B cell (primary cell): ENCODE measurements around the gene TIMM8B. TPM values are rescaled to one million over a fixed set of nuclear protein-coding genes. Genes with fewer than 3 reads are reported as not detected.
"Not testable (repeated sequence)": the region's sequence is repeated elsewhere in the genome, so short reads cannot be mapped to it uniquely, and the experiment has no call there.

Experiments used
- ATAC-seq: fragments of 200-7000 bp; cut with Tn5 transposase; one replicate; pipeline ENCODE4 v1.10.0; 2021; ENCODE audit warnings: low read depth, mild to moderate bottlenecking, moderate number of reproducible peaks, moderate library complexity
- CTCF ChIA-PET: fragments of 350-600 bp; sonication (Branson Sonifier 250); formaldehyde crosslinking; loops from one replicate; lab custom pipeline; 2021; ENCODE audit warnings: antibody characterized with exemption, inconsistent platforms; lab: Charles Lee
- POLR2A ChIA-PET: fragments of 350-600 bp; sonication (Branson Sonifier 250); formaldehyde crosslinking; loops from one replicate; lab custom pipeline; 2021; ENCODE audit warnings: antibody characterized with exemption; lab: Charles Lee
- DNase-seq: peaks from one replicate; pipeline ENCODE4 v3.0.0; 2013
- H2AFZ ChIP-seq: 2 replicates; pipeline ENCODE4 v1.6.1; 2012; ENCODE audit warnings: mild to moderate bottlenecking, low read depth, low read length; ENCODE audit not compliant: insufficient read depth, poor library complexity, severe bottlenecking
- H3K27ac ChIP-seq, 2 donors: 1 replicate in 1 of 2; 2 replicates in 1 of 2; pipeline ENCODE4 v1.5.1; 2012 to 2013; ENCODE audit warnings: low read length in 2 of 2, mild to moderate bottlenecking in 2 of 2, moderate library complexity in 1 of 2
- H3K27me3 ChIP-seq, 4 experiments: fragments of 200-600 bp in 1 of 4; sonication (generic) in 1 of 4; replicated peaks in 1 of 4; 1 replicate in 2 of 4; 2 replicates in 2 of 4; pipeline versions ENCODE4 v1.6.1 to v1.7.0; 2013 to 2016; ENCODE audit warnings: low read length in 3 of 4, mild to moderate bottlenecking in 2 of 4, mixed read lengths in 1 of 4, moderate library complexity in 1 of 4; ENCODE audit not compliant: insufficient read depth in 4 of 4, control insufficient read depth in 3 of 4; ENCODE audit errors: control extremely low read depth in 1 of 4
- H3K36me3 ChIP-seq, 2 experiments: replicated peaks in 1 of 2; 1 replicate in 1 of 2; 2 replicates in 1 of 2; pipeline versions ENCODE4 v1.6.1 to v1.7.1; 2013; ENCODE audit warnings: low read length in 1 of 2; ENCODE audit not compliant: insufficient read depth in 2 of 2, control insufficient read depth in 1 of 2; ENCODE audit errors: control extremely low read depth in 1 of 2, extremely low read depth in 1 of 2
- H3K4me1 ChIP-seq, 2 donors: fragments of 200-600 bp in 1 of 2; sonication (generic) in 1 of 2; 1 replicate in 1 of 2; 2 replicates in 1 of 2; pipeline versions ENCODE4 v1.5.1 to v1.6.1; 2013 to 2017; ENCODE audit warnings: low read length in 2 of 2; ENCODE audit not compliant: control insufficient read depth in 2 of 2, insufficient read depth in 2 of 2
- H3K4me2 ChIP-seq: replicated peaks from 2 replicates; pipeline ENCODE3; 2012; ENCODE audit warnings: mild to moderate bottlenecking, low read depth, low read length; ENCODE audit not compliant: poor library complexity, severe bottlenecking
- H3K4me3 ChIP-seq, 5 experiments: fragments of 200-600 bp in 1 of 5; sonication (generic) in 1 of 5; 1 replicate in 3 of 5; 2 replicates in 2 of 5; pipeline versions ENCODE4 v1.5.1 to v1.7.0; 2011 to 2016; ENCODE audit warnings: low read length in 4 of 5, mild to moderate bottlenecking in 4 of 5, low read depth in 2 of 5, control low read depth in 1 of 5, moderate library complexity in 1 of 5; ENCODE audit not compliant: insufficient read depth in 1 of 5; ENCODE audit errors: control extremely low read depth in 1 of 5, extremely low read depth in 1 of 5
- H3K79me2 ChIP-seq: fragments of 200-600 bp; sonication (generic); one replicate; pipeline ENCODE4 v1.6.0; 2016; ENCODE audit warnings: low read length; ENCODE audit not compliant: control insufficient read depth, insufficient read depth
- H3K9ac ChIP-seq: fragments of 200-600 bp; sonication (generic); 2 replicates; pipeline ENCODE4 v1.6.1; 2017; ENCODE audit warnings: mild to moderate bottlenecking, low read length, moderate library complexity
- H3K9me3 ChIP-seq, 3 donors: one replicate each; pipeline versions ENCODE4 v1.6.1 to v1.7.1; 2013; ENCODE audit warnings: low read length in 2 of 3; ENCODE audit not compliant: control insufficient read depth in 2 of 3, insufficient read depth in 1 of 3; ENCODE audit errors: control extremely low read depth in 1 of 3
- H4K20me1 ChIP-seq: 2 replicates; pipeline ENCODE4 v1.6.0; 2012; ENCODE audit warnings: mild to moderate bottlenecking, low read length; ENCODE audit not compliant: insufficient read depth, control insufficient read depth, poor library complexity, severe bottlenecking
- H3K27ac Mint-ChIP-seq: one replicate; pipeline ENCODE4 v1.8.0; 2021; ENCODE audit warnings: mixed read lengths
- H3K27me3 Mint-ChIP-seq: one replicate; pipeline ENCODE4 v1.8.0; 2021; ENCODE audit warnings: mixed read lengths
- H3K4me1 Mint-ChIP-seq: one replicate; pipeline ENCODE4 v1.8.0; 2021; ENCODE audit warnings: mixed read lengths
- H3K4me3 Mint-ChIP-seq: one replicate; pipeline ENCODE4 v1.8.0; 2021; ENCODE audit warnings: mixed read lengths
- H3K9me3 Mint-ChIP-seq: one replicate; pipeline ENCODE4 v1.8.0; 2022; ENCODE audit warnings: mixed read lengths; ENCODE audit not compliant: insufficient read depth
- WGBS: methylation state at CpG from one replicate; pipeline ENCODE4 v1.1.5; 2013; ENCODE audit warnings: missing lambda C conversion rate; ENCODE audit not compliant: insufficient coverage; 5-methylcytosine and 5-hydroxymethylcytosine counted together
- intact Hi-C: fragments of 100-400 bp; cut with micrococcal nuclease; formaldehyde crosslinking; loops from one replicate; pipeline ENCODE4 v1.10.0; 2022
- polyA plus RNA-seq: library from polyadenylated mRNA; depleted of rRNA; stranded (reverse); fragments of >200 nt; gene quantifications from 2 replicates; pipeline ENCODE4 v1.2.3, GENCODE V29; 2012
- total RNA-seq, 2 donors: library from RNA; stranded (reverse); fragments of 120-200 nt in 1 of 2; gene quantifications; 1 replicate in 1 of 2; 2 replicates in 1 of 2; pipeline versions ENCODE4 v1.2.3 to v1.2.4, GENCODE V29; 2013 to 2022

Gene TIMM8B
- total and polyA plus RNA-seq, 2 donors (not counting 1 experiment from before 2014, with no cell fraction given), result 12.0 to 25.5 TPM

DNA sequence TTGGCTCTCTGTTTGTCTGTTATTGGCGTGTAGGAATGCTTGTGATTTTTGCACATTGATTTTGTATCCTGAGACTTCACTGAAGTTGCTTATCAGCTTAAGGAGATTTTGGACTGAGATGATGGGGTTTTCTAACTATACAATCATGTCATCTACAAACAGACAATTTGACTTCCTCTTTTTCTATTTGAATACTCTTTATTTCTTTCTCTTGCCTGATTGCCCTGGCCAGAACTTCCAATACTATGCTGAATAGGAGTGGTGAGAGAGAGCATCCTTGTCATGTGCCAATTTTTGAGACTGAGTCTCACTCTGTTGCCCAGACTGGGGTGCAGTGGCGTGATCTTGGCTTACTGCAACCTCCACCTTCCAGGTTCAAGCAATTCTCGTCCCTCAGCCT lies 38.3 kb downstream of the TIMM8B start:
- DNase-seq, H3K9ac ChIP-seq, H3K4me3 ChIP-seq, intact Hi-C loops, H3K27me3 ChIP-seq, H4K20me1 ChIP-seq, H2AFZ ChIP-seq, H3K9me3 ChIP-seq, H3K9me3 Mint-ChIP-seq, H3K27me3 Mint-ChIP-seq: not testable (repeated sequence)
- H3K36me3 ChIP-seq, result peaks cover 1 to 31% of the 10 kb centered on the region in 2 experiments
- ATAC-seq, result peak; percentile 31
- Mint-ChIP-seq H3K27ac (peak overlapping the region; percentile 80), H3K4me1 (peaks cover 48% of the 10 kb centered on the region), H3K4me3 (peak overlapping the region; percentile 52)
- WGBS, result no CpG with 5 or more reads among the region's 3 CpGs
- ChIA-PET CTCF (interaction anchor here (1.3 kb wide), 1 partner anchor 11 kb away, joined by 3 read pairs; no protein-coding TSS in a partner anchor), POLR2A (interaction anchor here (0.7 kb wide), 1 partner anchor 290 kb away, joined by 10 read pairs; no protein-coding TSS in a partner anchor)
- H3K27ac ChIP-seq, result peak overlapping the region; percentile 43 to 70
- peaks cover 39 to 40% of the 10 kb centered on the region in 2 donors for H3K4me1 ChIP-seq
- peaks cover 12% of the 10 kb centered on the region for H3K79me2 ChIP-seq
- H3K4me2 ChIP-seq, result peak overlapping the region; percentile 43

DNA sequence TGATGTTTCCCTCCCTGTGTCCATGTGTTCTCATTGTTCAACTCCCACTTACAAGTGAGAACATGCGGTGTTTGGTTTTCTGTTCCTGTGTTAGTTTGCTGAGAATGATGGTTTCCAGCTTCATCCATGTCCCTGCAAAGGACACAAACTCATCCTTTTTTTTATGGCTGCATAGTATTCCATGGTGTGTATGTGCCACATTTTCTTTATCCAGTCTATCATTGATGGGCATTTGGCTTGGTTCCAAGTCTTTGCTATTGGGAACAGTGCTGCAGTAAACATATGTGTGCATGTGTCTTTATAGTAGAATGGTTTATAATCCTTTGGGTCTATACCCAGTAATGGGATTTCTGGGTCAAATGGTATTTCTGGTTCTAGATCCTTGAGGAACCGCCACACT lies 39.9 kb downstream of the TIMM8B start:
- POLR2A ChIA-PET, H3K9me3 Mint-ChIP-seq, CTCF ChIA-PET, H3K27me3 Mint-ChIP-seq, H3K4me3 Mint-ChIP-seq, H3K4me2 ChIP-seq, H3K4me3 ChIP-seq, H2AFZ ChIP-seq, ATAC-seq, H3K9ac ChIP-seq, H3K27ac ChIP-seq, H3K27me3 ChIP-seq, H4K20me1 ChIP-seq, H3K27ac Mint-ChIP-seq, H3K9me3 ChIP-seq, intact Hi-C loops, DNase-seq: not testable (repeated sequence)
- no CpG with 5 or more reads among the region's 2 CpGs for WGBS
- Histone ChIP-seq H3K36me3 (peaks cover 5 to 28% of the 10 kb centered on the region in 2 experiments), H3K79me2 (peaks cover 12% of the 10 kb centered on the region), H3K4me1 (peaks cover 32 to 35% of the 10 kb centered on the region in 2 donors)
- H3K4me1 Mint-ChIP-seq, result peaks cover 39% of the 10 kb centered on the region
